OCI-LY1 (cell line): Measurements from ENCODE around the gene CLIP3.
A peak's percentile ranks its signal among the peaks of the same experiment; 100 is the strongest.

Source experiments
- H2AFZ ChIP-seq: fragments of 200-600 bp; sonication (generic), shearing (Covaris generic); 2 replicates; pipeline ENCODE4 v1.6.0; 2014; ENCODE audit warnings: antibody characterized with exemption, mild to moderate bottlenecking, low read length
- H3F3A ChIP-seq: fragments of 200-600 bp; sonication (generic), shearing (Covaris generic); 2 replicates; pipeline ENCODE4 v1.6.0; 2014; ENCODE audit warnings: mild to moderate bottlenecking, antibody characterized with exemption, low read length, moderate library complexity; ENCODE audit not compliant: insufficient read depth
- H3K27ac ChIP-seq: fragments of 200-600 bp; sonication (generic); 2 replicates; pipeline ENCODE4 v1.5.1; 2014; ENCODE audit warnings: low read length, mixed run types, mild to moderate bottlenecking, low read depth; ENCODE audit not compliant: poor library complexity, severe bottlenecking
- H3K27me3 ChIP-seq: fragments of 200-600 bp; sonication (generic); 2 replicates; pipeline ENCODE4 v1.6.0; 2014; ENCODE audit warnings: antibody characterized with exemption, mild to moderate bottlenecking, low read length, moderate library complexity; ENCODE audit not compliant: insufficient read depth
- H3K36me3 ChIP-seq: fragments of 200-600 bp; sonication (generic); 2 replicates; pipeline ENCODE4 v1.6.1; 2014; ENCODE audit warnings: mild to moderate bottlenecking, antibody characterized with exemption, low read length, moderate library complexity, mixed read lengths; ENCODE audit not compliant: insufficient read depth
- H3K4me1 ChIP-seq: fragments of 200-600 bp; sonication (generic); 2 replicates; pipeline ENCODE4 v1.5.1; 2014; ENCODE audit warnings: mild to moderate bottlenecking, low read length, moderate library complexity; ENCODE audit not compliant: insufficient read depth, severe bottlenecking
- H3K4me2 ChIP-seq: fragments of 200-600 bp; sonication (generic), shearing (Covaris generic); 2 replicates; pipeline ENCODE4 v1.6.1; 2014; ENCODE audit warnings: low read length
- H3K4me3 ChIP-seq: fragments of 200-600 bp; sonication (generic); 2 replicates; pipeline ENCODE4 v1.5.1; 2014; ENCODE audit warnings: low read length, low read depth, mild to moderate bottlenecking, mixed read lengths; ENCODE audit not compliant: poor library complexity, severe bottlenecking
- H3K79me2 ChIP-seq: fragments of 200-600 bp; shearing (Covaris generic); 2 replicates; pipeline ENCODE4 v1.6.1; 2016; ENCODE audit warnings: mixed run types, low read length, mixed read lengths; ENCODE audit not compliant: insufficient read depth
- H3K9ac ChIP-seq: fragments of 200-600 bp; sonication (generic), shearing (Covaris generic); 2 replicates; pipeline ENCODE4 v1.6.1; 2014; ENCODE audit warnings: mild to moderate bottlenecking, low read length, mixed read lengths
- H3K9me2 ChIP-seq: fragments of 200-600 bp; sonication (generic), shearing (Covaris generic); 2 replicates; pipeline ENCODE4 v1.6.1; 2014; ENCODE audit warnings: low read depth, mild to moderate bottlenecking, low read length, mixed read lengths
- H3K9me3 ChIP-seq: fragments of 200-600 bp; shearing (Covaris generic); 2 replicates; pipeline ENCODE4 v1.6.1; 2014; ENCODE audit warnings: low read length, mixed read lengths
- H4K20me1 ChIP-seq: fragments of 200-600 bp; sonication (generic), shearing (Covaris generic); 2 replicates; pipeline ENCODE4 v1.6.0; 2016; ENCODE audit warnings: mild to moderate bottlenecking, low read length; ENCODE audit not compliant: insufficient read depth
- EZH2 ChIP-seq: fragments of 200-600 bp; sonication (generic), shearing (Covaris generic); IDR thresholded peaks from 2 replicates; pipeline ENCODE4 v1.8.0; 2017; ENCODE audit warnings: borderline replicate concordance, mixed run types, mild to moderate bottlenecking, antibody characterized with exemption, low read length, moderate library complexity, mixed read lengths
- TF ChIP-seq, protein P1 (sequence below): fragments of 200-600 bp; sonication (generic), shearing (Covaris generic); IDR thresholded peaks from 2 replicates; pipeline ENCODE4 v1.5.1; 2017; ENCODE audit warnings: mild to moderate bottlenecking, antibody characterized with exemption, low read length, moderate library complexity, mixed read lengths

The CLIP3 gene

DNA sequence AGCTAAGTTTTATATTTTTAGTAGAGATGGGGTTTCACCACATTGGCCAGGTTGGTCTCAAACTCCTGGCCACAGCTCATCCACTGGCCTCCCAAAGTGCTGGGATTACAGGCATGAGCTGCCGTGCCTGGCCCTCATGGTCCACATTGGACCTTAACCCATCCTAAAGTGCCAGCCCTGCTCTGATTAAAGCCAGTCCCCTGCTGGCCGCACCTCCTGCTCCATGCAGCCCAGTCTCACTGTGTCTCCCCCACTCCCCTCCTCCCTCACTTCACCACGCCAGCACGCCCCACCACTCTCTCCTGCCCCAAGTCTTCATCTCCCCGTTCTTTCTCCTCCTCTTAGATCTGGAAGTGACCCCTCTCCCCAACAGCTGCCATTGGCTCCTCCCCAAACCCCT lies 54.4 kb downstream of the CLIP3 start:
- no peaks in the 10 kb centered on the region for H3K4me1 ChIP-seq
- no peak overlapping the region for H3K4me2 ChIP-seq
- no peaks in the 10 kb centered on the region for H3K9me2 ChIP-seq
- no peak overlapping the region for H3K4me3 ChIP-seq
- H4K20me1 ChIP-seq = no peaks in the 10 kb centered on the region
- H3K36me3 ChIP-seq = no peaks in the 10 kb centered on the region
- H3K27ac ChIP-seq = no peak overlapping the region
- no peak overlapping the region for H3K9ac ChIP-seq
- H3K9me3 ChIP-seq = no peaks in the 10 kb centered on the region
- TF ChIP-seq, protein P1, sequence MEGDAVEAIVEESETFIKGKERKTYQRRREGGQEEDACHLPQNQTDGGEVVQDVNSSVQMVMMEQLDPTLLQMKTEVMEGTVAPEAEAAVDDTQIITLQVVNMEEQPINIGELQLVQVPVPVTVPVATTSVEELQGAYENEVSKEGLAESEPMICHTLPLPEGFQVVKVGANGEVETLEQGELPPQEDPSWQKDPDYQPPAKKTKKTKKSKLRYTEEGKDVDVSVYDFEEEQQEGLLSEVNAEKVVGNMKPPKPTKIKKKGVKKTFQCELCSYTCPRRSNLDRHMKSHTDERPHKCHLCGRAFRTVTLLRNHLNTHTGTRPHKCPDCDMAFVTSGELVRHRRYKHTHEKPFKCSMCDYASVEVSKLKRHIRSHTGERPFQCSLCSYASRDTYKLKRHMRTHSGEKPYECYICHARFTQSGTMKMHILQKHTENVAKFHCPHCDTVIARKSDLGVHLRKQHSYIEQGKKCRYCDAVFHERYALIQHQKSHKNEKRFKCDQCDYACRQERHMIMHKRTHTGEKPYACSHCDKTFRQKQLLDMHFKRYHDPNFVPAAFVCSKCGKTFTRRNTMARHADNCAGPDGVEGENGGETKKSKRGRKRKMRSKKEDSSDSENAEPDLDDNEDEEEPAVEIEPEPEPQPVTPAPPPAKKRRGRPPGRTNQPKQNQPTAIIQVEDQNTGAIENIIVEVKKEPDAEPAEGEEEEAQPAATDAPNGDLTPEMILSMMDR = no peak
- TF ChIP-seq EZH2 = no peak
- H3K79me2 ChIP-seq = no peaks in the 10 kb centered on the region
- H2AFZ ChIP-seq = no peak overlapping the region
- H3K27me3 ChIP-seq = no peaks in the 10 kb centered on the region; the same call in 1 of the 2 replicates
- H3F3A ChIP-seq = no peaks in the 10 kb centered on the region

DNA sequence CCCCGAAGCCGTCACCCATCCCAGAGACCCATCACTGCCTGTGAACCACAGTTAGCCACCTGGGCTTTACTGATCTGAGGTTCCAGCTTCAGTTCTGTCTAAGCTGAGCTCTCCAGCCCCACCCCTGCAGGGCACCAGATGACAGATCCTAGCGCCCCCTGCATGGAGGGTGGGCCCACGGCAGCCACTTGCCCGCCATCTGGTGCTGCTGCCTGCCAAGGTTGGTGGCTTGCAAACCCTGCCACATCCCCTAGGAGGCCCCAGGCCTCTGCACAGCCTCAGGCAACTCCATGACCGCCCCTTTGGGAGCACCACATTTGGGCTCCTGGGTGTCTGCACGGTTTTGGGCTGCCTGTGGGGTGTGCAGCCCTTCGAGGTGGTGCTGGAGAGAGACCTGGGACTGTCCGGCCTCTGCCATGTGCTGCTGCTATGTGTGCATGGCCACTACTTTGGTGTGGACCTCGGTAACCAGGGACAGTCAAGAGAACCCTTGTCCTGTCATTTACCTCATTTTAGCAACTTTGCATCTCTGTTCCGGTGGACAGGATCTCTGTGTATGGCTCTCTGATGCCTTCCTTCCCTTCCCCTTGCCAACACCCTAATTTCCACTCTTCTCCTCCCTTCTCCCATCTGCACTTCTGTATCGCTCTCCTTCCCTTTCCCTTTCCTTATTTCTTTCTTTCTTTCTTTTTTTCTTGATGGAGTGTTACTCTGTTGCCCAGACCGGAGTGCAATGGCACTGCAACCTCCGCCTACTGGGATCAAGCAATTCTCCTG lies 55.0 kb downstream of the CLIP3 start:
- no peaks in the 10 kb centered on the region for H3K9me3 ChIP-seq
- H3K27me3 ChIP-seq = no peaks in the 10 kb centered on the region; the same call in 1 of the 2 replicates
- no peak overlapping the region for H3K27ac ChIP-seq
- H3K9ac ChIP-seq = no peak overlapping the region
- H3K9me2 ChIP-seq = no peaks in the 10 kb centered on the region
- no peak overlapping the region for H3K4me2 ChIP-seq
- H3K79me2 ChIP-seq = no peaks in the 10 kb centered on the region
- TF ChIP-seq EZH2 = no peak
- TF ChIP-seq, protein P1 = peak; percentile 81
- H3F3A ChIP-seq = no peaks in the 10 kb centered on the region
- H3K36me3 ChIP-seq = no peaks in the 10 kb centered on the region
- H2AFZ ChIP-seq = no peak overlapping the region
- no peaks in the 10 kb centered on the region for H3K4me1 ChIP-seq
- no peaks in the 10 kb centered on the region for H4K20me1 ChIP-seq
- H3K4me3 ChIP-seq = no peak overlapping the region

DNA sequence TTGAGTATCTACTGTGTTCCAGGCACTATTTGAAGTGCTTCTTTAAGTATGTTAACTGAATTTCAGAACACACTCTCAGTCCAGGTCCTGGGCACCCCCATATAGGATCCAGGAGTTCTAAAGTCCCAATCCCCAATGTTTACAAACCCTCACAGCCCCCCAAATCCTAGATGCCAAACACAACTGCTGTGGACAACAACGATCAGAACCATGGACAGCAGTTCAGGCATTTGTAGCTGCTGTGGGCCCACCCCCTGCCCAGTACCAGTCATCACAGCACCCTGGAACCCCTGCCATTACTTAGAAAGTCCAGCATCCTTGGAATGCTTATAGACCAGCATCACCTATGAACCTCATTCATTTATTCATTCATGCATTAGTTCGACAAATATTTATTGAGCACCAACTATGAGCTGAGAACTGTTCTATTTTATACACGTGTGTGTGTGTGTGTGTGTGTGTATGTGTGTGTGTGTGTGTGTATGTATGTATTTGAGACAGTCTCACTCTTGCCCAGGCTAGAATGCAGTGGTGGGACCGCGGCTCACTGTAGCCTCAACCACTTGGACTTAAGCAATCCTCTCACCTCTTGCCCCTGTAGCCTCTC lies 57.0 kb downstream of the CLIP3 start:
- TF ChIP-seq, protein P1 = no peak
- TF ChIP-seq EZH2 = no peak
- no peaks in the 10 kb centered on the region for H3K9me2 ChIP-seq
- no peaks in the 10 kb centered on the region for H3K4me1 ChIP-seq
- no peak overlapping the region for H2AFZ ChIP-seq
- no peaks in the 10 kb centered on the region; the same call in 1 of the 2 replicates for H3K27me3 ChIP-seq
- H3K9me3 ChIP-seq = no peaks in the 10 kb centered on the region
- no peak overlapping the region for H3K9ac ChIP-seq
- H3K36me3 ChIP-seq = no peaks in the 10 kb centered on the region
- no peak overlapping the region for H3K4me3 ChIP-seq
- no peaks in the 10 kb centered on the region for H3K79me2 ChIP-seq
- no peaks in the 10 kb centered on the region for H3F3A ChIP-seq
- H4K20me1 ChIP-seq = no peaks in the 10 kb centered on the region
- no peak overlapping the region for H3K27ac ChIP-seq
- no peak overlapping the region for H3K4me2 ChIP-seq
